ENCODE results near the gene FOXF1. TPM values are rescaled to one million over a fixed set of nuclear protein-coding genes. Genes with fewer than 3 reads are reported as not detected.

Gene FOXF1
- total and polyA plus RNA-seq, 2 of the 13 experiments (the other 11 are each of a cell fraction or from before 2014, with no cell fraction given): not detected

- TF ChIP-seq ZNF609 (CRISPR knock-in tag; IDR thresholded peaks at IDR 0.05; ENCODE audit: borderline replicate concordance) (no peak), ZNF512B (CRISPR knock-in tag; IDR thresholded peaks at IDR 0.05; ENCODE audit: borderline replicate concordance) (peak; percentile 27; the same call in 1 of the 2 replicates), ATM (IDR thresholded peaks at IDR 0.05; ENCODE audit: borderline replicate concordance) (no peak), CTCF (CRISPR knock-in tag; IDR thresholded peaks at IDR 0.05) (peak; percentile 92), MYNN (CRISPR knock-in tag; IDR thresholded peaks at IDR 0.05; ENCODE audit: low read depth) (no peak), AFF4 (CRISPR knock-in tag; IDR thresholded peaks at IDR 0.05) (no peak), PRDM15 (CRISPR knock-in tag; IDR thresholded peaks at IDR 0.05) (no peak), ZNF446 (CRISPR knock-in tag; IDR thresholded peaks at IDR 0.05) (no peak), ZNF670 (CRISPR knock-in tag; IDR thresholded peaks at IDR 0.05; ENCODE audit: borderline replicate concordance) (no peak), NCOA5 (CRISPR knock-in tag; IDR thresholded peaks at IDR 0.05) (no peak)
These were observed 9.5 kb downstream of the FOXF1 start (continued) for GRCh38 chr16:86519649-86520316.

All from HepG2 (cell line).